ENCODE results near the gene BLOC1S2.

DNA sequence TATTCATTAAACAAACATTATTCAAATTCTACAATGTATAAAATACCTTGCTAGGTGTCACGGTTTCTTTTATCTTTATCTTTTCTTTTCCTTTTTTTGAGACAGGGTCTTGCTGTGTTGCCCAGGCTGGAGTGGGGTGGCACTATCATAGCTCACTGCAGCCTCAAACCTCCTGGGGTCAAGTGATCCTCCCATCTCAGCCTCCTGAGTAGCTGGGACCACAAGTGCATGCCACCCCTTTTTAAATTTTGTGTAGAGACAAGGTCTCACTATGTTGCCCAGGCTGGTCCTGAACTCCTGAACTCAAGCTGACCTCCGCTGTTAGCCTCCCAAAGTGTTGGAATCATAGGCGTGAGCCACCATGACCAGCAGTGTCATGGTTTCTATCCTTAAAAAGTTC lies 17.9 kb upstream of the BLOC1S2 start:
- TF ChIP-seq, protein P1, sequence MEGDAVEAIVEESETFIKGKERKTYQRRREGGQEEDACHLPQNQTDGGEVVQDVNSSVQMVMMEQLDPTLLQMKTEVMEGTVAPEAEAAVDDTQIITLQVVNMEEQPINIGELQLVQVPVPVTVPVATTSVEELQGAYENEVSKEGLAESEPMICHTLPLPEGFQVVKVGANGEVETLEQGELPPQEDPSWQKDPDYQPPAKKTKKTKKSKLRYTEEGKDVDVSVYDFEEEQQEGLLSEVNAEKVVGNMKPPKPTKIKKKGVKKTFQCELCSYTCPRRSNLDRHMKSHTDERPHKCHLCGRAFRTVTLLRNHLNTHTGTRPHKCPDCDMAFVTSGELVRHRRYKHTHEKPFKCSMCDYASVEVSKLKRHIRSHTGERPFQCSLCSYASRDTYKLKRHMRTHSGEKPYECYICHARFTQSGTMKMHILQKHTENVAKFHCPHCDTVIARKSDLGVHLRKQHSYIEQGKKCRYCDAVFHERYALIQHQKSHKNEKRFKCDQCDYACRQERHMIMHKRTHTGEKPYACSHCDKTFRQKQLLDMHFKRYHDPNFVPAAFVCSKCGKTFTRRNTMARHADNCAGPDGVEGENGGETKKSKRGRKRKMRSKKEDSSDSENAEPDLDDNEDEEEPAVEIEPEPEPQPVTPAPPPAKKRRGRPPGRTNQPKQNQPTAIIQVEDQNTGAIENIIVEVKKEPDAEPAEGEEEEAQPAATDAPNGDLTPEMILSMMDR (conservative IDR thresholded peaks at IDR 0.05 in 1 of 2, IDR thresholded peaks at IDR 0.05 in 1 of 2; ENCODE audit: extremely low read depth in 1 of 2, insufficient read depth in 1 of 2, low read depth in 1 of 2, low read length in 2 of 2), result no peak
- no peak for TF ChIP-seq EZH2 (IDR thresholded peaks at IDR 0.05; ENCODE audit: borderline replicate concordance, low read length)
